Epithelial cell of prostate (primary cell): Measurements from ENCODE around the gene GSE1.
A peak's percentile ranks its signal among the peaks of the same experiment; 100 is the strongest.

Source experiments
- DNase-seq: peaks from one replicate; pipeline ENCODE4 v3.0.0-alpha.2; 2011; ENCODE audit warnings: low read depth, low spot score
- H3K27ac ChIP-seq: fragments of 450-650 bp; 2 replicates; pipeline ENCODE4 v1.5.1; 2017; ENCODE audit warnings: mild to moderate bottlenecking

The GSE1 gene

GRCh38 chr16:85603203-85603755 is 9.8 kb upstream of the GSE1 start:
- H3K27ac ChIP-seq, result no peak overlapping the region
- no peak for DNase-seq

GRCh38 chr16:85604145-85604705 is 8.9 kb upstream of the GSE1 start:
- DNase-seq, result no peak
- H3K27ac ChIP-seq, result no peak overlapping the region

- DNase-seq, result no peak
- no peak overlapping the region for H3K27ac ChIP-seq
These were observed 7.8 kb upstream of the GSE1 start for GRCh38 chr16:85605051-85605911.

DNA sequence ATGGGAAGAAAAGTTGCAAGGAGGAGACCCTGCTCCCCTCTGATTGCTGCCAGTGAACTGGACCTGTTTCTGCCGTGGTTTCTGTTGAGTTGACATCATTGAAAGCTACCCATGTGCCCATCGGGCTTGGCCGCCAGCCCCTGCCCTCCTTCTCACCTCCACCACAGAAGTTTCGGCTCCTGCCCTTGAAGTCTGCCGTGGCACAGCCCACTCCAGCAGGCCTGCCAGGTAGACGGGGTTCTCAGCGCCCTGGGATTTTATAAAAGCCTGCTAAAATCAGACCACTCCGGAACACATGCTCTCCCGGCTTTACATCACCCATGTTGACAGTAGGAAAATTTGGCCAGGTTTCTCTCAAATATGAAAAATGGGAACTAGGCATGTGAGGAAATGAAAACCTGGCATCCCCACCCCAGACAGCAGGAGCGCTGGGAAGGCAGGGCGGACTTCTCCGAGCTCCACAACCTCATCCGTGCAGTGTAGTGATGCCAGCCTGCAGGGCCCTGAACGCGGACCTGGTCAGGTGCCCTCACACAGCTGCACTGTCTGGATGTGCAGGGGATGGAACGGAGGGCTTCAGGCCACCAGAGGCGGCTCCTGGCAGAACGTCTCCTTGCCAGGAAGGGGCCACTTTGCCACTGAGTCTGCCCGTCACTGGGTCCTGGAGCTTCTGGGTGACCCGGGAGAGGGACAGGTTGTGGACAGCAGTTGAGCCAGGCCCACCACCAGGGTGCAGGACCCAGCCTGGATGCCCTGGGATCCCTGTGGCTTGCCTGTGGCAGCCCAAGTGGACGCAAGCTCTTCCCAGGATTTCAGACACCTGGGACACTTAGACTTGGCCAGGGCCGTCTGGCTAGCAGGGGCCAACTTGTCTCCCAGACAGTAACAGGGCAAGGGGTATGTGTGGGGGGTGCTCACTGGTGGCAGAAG is 6.9 kb upstream of the GSE1 start:
- no peak overlapping the region for H3K27ac ChIP-seq
- no peak for DNase-seq

- no peak overlapping the region for H3K27ac ChIP-seq
- DNase-seq, result no peak
These were observed 6.2 kb upstream of the GSE1 start for GRCh38 chr16:85606904-85607303.

DNA sequence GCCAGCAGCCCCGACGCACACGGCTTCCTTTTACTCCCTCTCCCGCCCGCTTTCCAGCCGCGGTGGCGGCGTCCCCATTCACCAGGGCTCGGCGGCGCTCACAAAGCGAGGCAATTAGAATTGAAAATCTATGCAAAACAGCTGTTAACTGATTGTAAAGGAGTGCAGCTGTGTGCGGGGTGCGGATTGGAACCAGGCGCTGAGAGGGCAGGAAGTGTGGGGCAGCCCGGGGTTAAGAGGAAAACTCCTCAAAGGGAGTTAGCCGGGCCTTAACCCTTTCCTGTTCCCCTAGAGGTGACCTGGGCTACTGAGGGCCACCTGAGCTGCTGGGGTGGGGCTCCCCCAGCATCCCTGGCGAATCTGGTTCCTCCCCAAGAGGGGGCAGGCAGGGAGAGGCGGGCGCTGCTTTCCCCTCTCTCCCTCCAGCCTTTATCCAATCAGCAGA is 5.8 kb upstream of the GSE1 start:
- H3K27ac ChIP-seq, result no peak overlapping the region
- no peak for DNase-seq

DNA sequence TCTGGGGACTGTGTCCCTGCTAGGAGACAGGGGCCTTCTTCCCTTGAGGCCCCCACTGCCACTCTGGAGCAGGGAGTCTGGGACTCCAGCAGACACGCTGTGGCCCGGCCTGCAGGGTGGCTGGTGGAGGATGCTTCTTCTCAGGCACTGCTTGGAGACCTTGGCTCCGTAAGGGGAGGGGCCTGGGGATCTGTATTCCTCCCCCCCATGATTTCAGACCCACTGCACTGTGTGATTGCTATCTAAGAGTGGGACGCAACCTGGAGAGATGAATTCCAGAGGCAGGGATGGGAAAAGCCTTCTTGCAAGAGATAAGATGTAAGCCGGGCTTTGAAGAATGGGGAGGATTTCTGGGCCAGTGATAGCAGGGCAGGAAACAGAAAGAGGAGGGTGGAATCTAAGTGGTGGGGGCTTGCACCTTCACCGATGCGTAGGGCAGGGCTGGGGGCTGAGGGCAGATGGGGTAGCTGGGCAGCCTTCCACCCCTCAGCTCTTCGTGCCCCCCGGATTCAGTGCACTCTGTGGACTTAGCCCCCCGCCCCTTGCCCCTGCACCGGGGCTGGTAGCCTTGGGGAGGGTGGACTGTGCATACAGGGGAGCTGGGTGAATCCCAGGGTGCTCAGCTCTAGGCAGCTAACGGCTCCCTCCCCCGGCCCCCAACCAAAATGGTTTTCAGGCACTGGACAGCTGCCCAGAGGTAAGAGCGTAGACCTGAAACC is 5.2 kb upstream of the GSE1 start:
- H3K27ac ChIP-seq, result no peak overlapping the region
- DNase-seq, result no peak

- H3K27ac ChIP-seq, result no peak overlapping the region
These were observed 4.6 kb upstream of the GSE1 start for GRCh38 chr16:85608515-85608885.

GRCh38 chr16:85608887-85609286 is 4.2 kb upstream of the GSE1 start:
- no peak for DNase-seq
- no peak overlapping the region for H3K27ac ChIP-seq

More at GRCh38 chr16:85608515-85608885, 4.6 kb upstream of the GSE1 start:
- DNase-seq, result no peak

- no peak for DNase-seq
- no peak overlapping the region for H3K27ac ChIP-seq
These were observed 3.6 kb upstream of the GSE1 start for GRCh38 chr16:85609539-85609938.

DNA sequence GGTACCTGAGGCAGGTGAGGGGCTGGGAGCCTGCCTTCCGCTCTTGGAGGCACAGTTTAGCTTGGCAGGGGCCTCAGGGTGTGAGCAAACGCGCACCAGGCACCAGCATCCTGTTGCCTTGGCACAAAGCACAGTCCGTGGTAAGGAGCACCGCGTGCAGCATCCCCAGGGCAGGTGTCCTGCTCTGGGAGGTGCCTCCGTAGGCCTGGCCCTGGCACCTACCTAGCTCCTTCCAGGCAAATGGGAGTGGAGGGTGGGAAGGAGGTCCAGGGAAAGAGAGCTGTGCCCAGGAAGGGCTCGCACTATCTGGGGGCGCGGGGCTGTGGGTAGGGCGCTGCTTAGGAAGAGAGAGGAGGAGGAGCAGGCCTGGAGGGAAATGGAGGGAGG is 3.1 kb upstream of the GSE1 start:
- no peak for DNase-seq
- no peak overlapping the region for H3K27ac ChIP-seq

GRCh38 chr16:85610446-85611193 is 2.5 kb upstream of the GSE1 start:
- peak overlapping the region; percentile 95 for H3K27ac ChIP-seq
- peak; percentile 33 for DNase-seq

DNA sequence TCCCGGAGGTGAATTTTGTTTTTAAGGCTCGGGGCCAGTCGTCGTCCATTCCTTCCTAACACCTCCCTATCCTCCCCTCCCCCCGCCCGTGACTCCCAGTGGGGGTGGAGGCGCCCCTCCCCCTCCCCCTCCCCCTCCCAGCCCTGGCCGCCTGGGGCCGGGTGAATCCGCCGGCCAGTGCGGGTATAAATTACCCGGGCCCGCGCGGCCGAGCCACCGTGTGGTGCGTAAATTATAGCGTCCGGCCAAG is 2.0 kb upstream of the GSE1 start:
- no peak for DNase-seq
- peak overlapping the region; percentile 95 for H3K27ac ChIP-seq

- peak overlapping the region; percentile 95 for H3K27ac ChIP-seq
- peak; percentile 36 for DNase-seq
These were observed 1.5 kb upstream of the GSE1 start for GRCh38 chr16:85611444-85612190.

GRCh38 chr16:85612191-85612800 is 826 bp upstream of the GSE1 start:
- H3K27ac ChIP-seq, result peak overlapping the region; percentile 95
- peak; percentile 82 for DNase-seq

- DNase-seq, result no peak
- H3K27ac ChIP-seq, result peak overlapping the region; percentile 95
These were observed 649 bp downstream of the GSE1 start for GRCh38 chr16:85613604-85614337.

- no peak for DNase-seq
- H3K27ac ChIP-seq, result peak overlapping the region; percentile 95
These were observed 1.4 kb downstream of the GSE1 start for GRCh38 chr16:85614338-85615013.
